Hepatocyte (in vitro differentiated cells): Measurements from ENCODE around the gene SSC5D. TPM values are rescaled to one million over a fixed set of nuclear protein-coding genes. Genes with fewer than 3 reads are reported as not detected.

Experiments used
- DNase-seq: peaks from one replicate; pipeline ENCODE4 v3.0.0-alpha.2; 2016; ENCODE audit warnings: low spot score
- H2AFZ ChIP-seq: fragments of 200-600 bp; sonication (generic); 2 replicates; pipeline ENCODE4 v1.6.0; 2016; ENCODE audit warnings: antibody characterized with exemption, mild to moderate bottlenecking
- H3K27ac ChIP-seq: fragments of 200-600 bp; sonication (generic); 2 replicates; pipeline ENCODE4 v1.5.1; 2016; ENCODE audit warnings: mild to moderate bottlenecking
- H3K27me3 ChIP-seq: fragments of 200-600 bp; sonication (generic); 2 replicates; pipeline ENCODE4 v1.6.1; 2016
- H3K36me3 ChIP-seq: fragments of 200-600 bp; sonication (generic); replicated peaks from 2 replicates; pipeline ENCODE4 v1.5.1; 2016; ENCODE audit warnings: low read depth; ENCODE audit not compliant: insufficient read depth
- H3K4me1 ChIP-seq: fragments of 200-600 bp; sonication (generic); 2 replicates; pipeline ENCODE4 v1.5.1; 2016; ENCODE audit warnings: mild to moderate bottlenecking, moderate library complexity; ENCODE audit not compliant: insufficient read depth
- H3K4me2 ChIP-seq: fragments of 200-600 bp; sonication (generic); 2 replicates; pipeline ENCODE4 v1.6.0; 2016
- H3K4me3 ChIP-seq: fragments of 200-600 bp; sonication (generic); 2 replicates; pipeline ENCODE4 v1.5.1; 2016; ENCODE audit warnings: mild to moderate bottlenecking
- H3K79me2 ChIP-seq: fragments of 200-600 bp; sonication (generic); 2 replicates; pipeline ENCODE4 v1.6.0; 2017; ENCODE audit warnings: mild to moderate bottlenecking
- H3K9me2 ChIP-seq: fragments of 200-600 bp; sonication (generic); replicated peaks from 2 replicates; pipeline ENCODE4 v1.6.0; 2017; ENCODE audit warnings: mild to moderate bottlenecking; ENCODE audit not compliant: insufficient read depth
- H3K9me3 ChIP-seq: fragments of 200-600 bp; sonication (generic); 2 replicates; pipeline ENCODE4 v1.5.1; 2016; ENCODE audit warnings: low read depth, mild to moderate bottlenecking
- H4K20me1 ChIP-seq: fragments of 200-600 bp; sonication (generic); 2 replicates; pipeline ENCODE4 v1.6.0; 2016; ENCODE audit warnings: mild to moderate bottlenecking; ENCODE audit not compliant: insufficient read depth, poor library complexity, severe bottlenecking
- CTCF ChIP-seq: fragments of 200-600 bp; sonication (generic); IDR thresholded peaks from 2 replicates; pipeline ENCODE4 v1.5.1; 2016; ENCODE audit warnings: antibody characterized with exemption, mild to moderate bottlenecking; ENCODE audit not compliant: poor library complexity
- EZH2 ChIP-seq: fragments of 200-600 bp; sonication (generic); IDR thresholded peaks from 2 replicates; pipeline ENCODE4 v1.6.1; 2016; ENCODE audit warnings: antibody characterized with exemption, mild to moderate bottlenecking, borderline replicate concordance
- EZH2phosphoT487 ChIP-seq: fragments of 200-600 bp; sonication (generic); IDR thresholded peaks from one replicate; pipeline ENCODE4 v1.6.1; 2018; ENCODE audit warnings: antibody characterized with exemption, mild to moderate bottlenecking, low read depth, moderate library complexity; ENCODE audit not compliant: unreplicated experiment, severe bottlenecking
- WGBS: methylation state at CpG from one replicate; pipeline ENCODE4 v1.1.6; 2016; ENCODE audit warnings: low lambda C conversion rate; ENCODE audit errors: missing lambda C conversion rate; 5-methylcytosine and 5-hydroxymethylcytosine counted together
- polyA plus RNA-seq: library from polyadenylated mRNA; unstranded; fragments of >200 nt; fragmentation: Nextera tagmentation; extraction: Ambion mirVana; gene quantifications from 2 replicates; pipeline ENCODE4 v1.2.1, GENCODE V29; 2016
- total RNA-seq: library from RNA; depleted of rRNA; stranded (reverse); fragments of >200 nt; gene quantifications from 2 replicates; pipeline ENCODE4 v1.2.3, GENCODE V29; 2014

Gene SSC5D
- total and polyA plus RNA-seq, 2 experiments from 2014 or later = 0.80 to 5.1 TPM

DNA sequence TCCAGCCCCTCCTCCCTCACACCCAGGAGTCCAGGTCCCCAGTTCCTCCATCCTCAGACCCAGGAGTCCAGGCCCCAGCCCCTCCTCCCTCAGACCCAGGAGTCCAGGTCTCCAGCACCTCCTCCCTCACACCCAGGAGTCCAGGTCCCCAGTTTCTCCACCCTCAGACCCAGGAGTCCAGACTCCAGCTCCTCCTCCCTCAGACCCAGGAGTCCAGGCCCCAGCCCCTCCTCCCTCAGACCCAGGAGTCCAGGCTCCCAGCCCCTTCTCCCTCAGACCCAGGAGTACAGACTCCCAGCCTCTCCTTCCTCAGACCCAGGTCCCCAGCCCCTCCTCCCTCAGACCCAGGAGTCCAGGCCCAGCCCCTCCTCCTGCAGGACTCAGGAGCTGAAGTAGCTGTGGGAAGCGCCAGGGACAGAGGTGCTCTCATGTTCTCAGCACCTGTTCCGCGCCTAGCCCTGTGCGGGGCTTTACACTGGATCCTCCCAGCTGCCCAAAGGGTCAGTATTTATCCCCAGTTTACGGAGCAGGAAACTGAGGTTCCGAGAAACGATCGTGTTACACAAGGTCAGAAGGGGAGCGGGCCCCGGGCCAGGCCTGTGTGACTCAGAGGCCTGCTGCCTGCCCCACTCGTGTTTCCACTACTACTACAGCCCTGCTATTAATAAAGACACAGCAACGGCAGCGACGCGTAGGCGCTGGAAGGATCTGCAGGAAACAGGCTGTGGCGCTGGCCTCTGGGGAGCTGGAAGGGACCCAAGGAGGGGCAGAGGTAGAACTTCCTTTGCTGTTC lies 58.8 kb downstream of the SSC5D start:
- Histone ChIP-seq H3K4me3 (no peak overlapping the region), H4K20me1 (no peaks in the 10 kb centered on the region), H3K27me3 (no peaks in the 10 kb centered on the region), H3K27ac (peak overlapping the region; percentile 33), H3K9me3 (no peaks in the 10 kb centered on the region), H3K9me2 (no peaks in the 10 kb centered on the region), H3K4me2 (no peak overlapping the region), H3K4me1 (no peaks in the 10 kb centered on the region), H3K36me3 (no peaks in the 10 kb centered on the region), H3K79me2 (no peaks in the 10 kb centered on the region), H2AFZ (no peak overlapping the region)
- WGBS = 67% methylated on average over 17 of the region's 17 CpGs
- DNase-seq = peak; percentile 43
- no peak for TF ChIP-seq EZH2phosphoT487
- no peak for TF ChIP-seq CTCF
- no peak for TF ChIP-seq EZH2

- Histone ChIP-seq H3K4me1 (peaks cover 12% of the 10 kb centered on the region), H3K4me3 (no peak overlapping the region), H4K20me1 (no peaks in the 10 kb centered on the region), H2AFZ (peak overlapping the region; percentile 13), H3K27ac (peak overlapping the region; percentile 85), H3K27me3 (no peaks in the 10 kb centered on the region), H3K9me3 (no peaks in the 10 kb centered on the region), H3K4me2 (peak overlapping the region; percentile 72), H3K9me2 (no peaks in the 10 kb centered on the region), H3K79me2 (no peaks in the 10 kb centered on the region), H3K36me3 (no peaks in the 10 kb centered on the region)
- peak; percentile 61 for DNase-seq
- 16% methylated on average over 36 of the region's 36 CpGs for WGBS
- TF ChIP-seq EZH2phosphoT487 (no peak), CTCF (no peak)
These were observed 61.5 kb downstream of the SSC5D start for GRCh38 chr19:55549500-55550320.

DNA sequence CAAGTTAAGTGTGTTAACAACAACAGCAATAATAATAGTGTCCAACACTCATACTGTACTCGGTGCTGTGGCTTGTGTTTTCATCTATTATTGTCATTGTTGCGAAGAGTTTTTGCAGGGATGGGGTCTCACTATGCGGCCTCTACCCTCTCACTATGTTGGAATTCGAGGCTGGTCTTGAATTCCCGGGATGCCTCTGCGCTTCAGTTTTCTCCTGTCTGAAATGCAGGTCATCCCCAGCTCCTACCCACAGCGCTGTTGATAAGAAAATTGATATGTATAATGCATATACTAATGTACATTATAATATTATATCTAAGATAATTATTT lies 62.0 kb downstream of the SSC5D start:
- Histone ChIP-seq H3K4me2 (peak overlapping the region; percentile 72), H4K20me1 (no peaks in the 10 kb centered on the region), H3K9me3 (no peaks in the 10 kb centered on the region), H2AFZ (peak overlapping the region; percentile 13), H3K36me3 (no peaks in the 10 kb centered on the region), H3K4me1 (peaks cover 12% of the 10 kb centered on the region), H3K4me3 (no peak overlapping the region), H3K27me3 (no peaks in the 10 kb centered on the region), H3K9me2 (no peaks in the 10 kb centered on the region), H3K79me2 (no peaks in the 10 kb centered on the region), H3K27ac (peak overlapping the region; percentile 85)
- no peak for DNase-seq
- 38% methylated on average over 7 of the region's 7 CpGs for WGBS
- no peak for TF ChIP-seq EZH2
- no peak for TF ChIP-seq EZH2phosphoT487
- TF ChIP-seq CTCF = no peak
